Keratinocyte (primary cell): ENCODE data around the gene CERS1.

Experiments
- EZH2 ChIP-seq: IDR thresholded peaks from one replicate; pipeline ENCODE4 v1.6.1; 2012; ENCODE audit warnings: inconsistent platforms, mild to moderate bottlenecking, low read length, moderate library complexity
- TF ChIP-seq, protein P1 (sequence below), 3 experiments: IDR thresholded peaks in 1 of 3; conservative IDR thresholded peaks in 1 of 3; optimal IDR thresholded peaks in 1 of 3; 2 replicates in 2 of 3; 3 replicates in 1 of 3; pipeline versions ENCODE3 to v1.5.1; 2011; ENCODE audit warnings: low read length in 3 of 3, mild to moderate bottlenecking in 3 of 3, moderate library complexity in 2 of 3, control low read depth in 1 of 3, inconsistent platforms in 1 of 3; ENCODE audit not compliant: insufficient read depth in 2 of 3; ENCODE audit errors: extremely low read depth in 1 of 3

DNA sequence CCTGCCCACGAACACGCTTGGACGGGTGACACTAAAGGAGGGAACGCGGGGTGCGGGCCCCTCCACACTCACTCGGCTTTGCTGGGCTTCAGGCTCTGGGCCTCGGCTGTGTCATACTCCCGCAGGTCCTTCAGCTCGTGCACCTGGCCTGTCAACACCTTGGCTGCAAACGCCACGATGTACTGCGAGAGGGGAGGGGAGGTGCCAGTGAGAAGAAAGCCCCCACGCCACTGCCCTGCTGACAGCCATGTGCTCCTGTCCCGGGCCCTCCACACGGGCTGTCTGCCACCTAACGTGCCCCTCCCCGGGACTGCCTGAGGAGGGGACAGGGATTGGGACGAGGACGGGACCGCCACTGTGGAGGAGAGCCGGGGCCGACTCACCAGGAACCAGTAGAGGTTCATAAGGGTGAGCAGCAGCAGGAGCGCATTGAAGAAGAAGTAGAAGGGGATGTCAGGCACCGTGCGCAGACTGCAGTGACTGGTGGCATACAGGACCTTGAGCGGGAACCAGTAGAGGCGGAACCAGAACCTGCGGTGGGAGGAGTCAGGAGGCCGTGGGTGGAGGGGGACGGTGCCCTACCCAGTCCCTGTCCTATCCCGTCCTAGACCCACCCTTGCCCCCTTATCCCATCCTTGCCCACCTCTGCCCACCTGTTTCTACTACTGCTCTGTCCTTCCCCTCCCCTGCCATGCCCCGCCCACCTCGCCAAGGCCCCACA lies 16.9 kb downstream of the CERS1 start:
- TF ChIP-seq, protein P1, sequence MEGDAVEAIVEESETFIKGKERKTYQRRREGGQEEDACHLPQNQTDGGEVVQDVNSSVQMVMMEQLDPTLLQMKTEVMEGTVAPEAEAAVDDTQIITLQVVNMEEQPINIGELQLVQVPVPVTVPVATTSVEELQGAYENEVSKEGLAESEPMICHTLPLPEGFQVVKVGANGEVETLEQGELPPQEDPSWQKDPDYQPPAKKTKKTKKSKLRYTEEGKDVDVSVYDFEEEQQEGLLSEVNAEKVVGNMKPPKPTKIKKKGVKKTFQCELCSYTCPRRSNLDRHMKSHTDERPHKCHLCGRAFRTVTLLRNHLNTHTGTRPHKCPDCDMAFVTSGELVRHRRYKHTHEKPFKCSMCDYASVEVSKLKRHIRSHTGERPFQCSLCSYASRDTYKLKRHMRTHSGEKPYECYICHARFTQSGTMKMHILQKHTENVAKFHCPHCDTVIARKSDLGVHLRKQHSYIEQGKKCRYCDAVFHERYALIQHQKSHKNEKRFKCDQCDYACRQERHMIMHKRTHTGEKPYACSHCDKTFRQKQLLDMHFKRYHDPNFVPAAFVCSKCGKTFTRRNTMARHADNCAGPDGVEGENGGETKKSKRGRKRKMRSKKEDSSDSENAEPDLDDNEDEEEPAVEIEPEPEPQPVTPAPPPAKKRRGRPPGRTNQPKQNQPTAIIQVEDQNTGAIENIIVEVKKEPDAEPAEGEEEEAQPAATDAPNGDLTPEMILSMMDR (optimal IDR thresholded peaks at IDR 0.05 in 1 of 3, IDR thresholded peaks at IDR 0.05 in 1 of 3, conservative IDR thresholded peaks at IDR 0.05 in 1 of 3; ENCODE audit: extremely low read depth in 1 of 3, insufficient read depth in 2 of 3, low read length in 3 of 3), result no peak
- no peak for TF ChIP-seq EZH2
